Measurements from ENCODE around the gene DNMT3A. TPM values are rescaled to one million over a fixed set of nuclear protein-coding genes. Genes with fewer than 3 reads are reported as not detected.

Gene DNMT3A
- total RNA-seq, 2 donors from 2014 or later, result 17.7 to 24.3 TPM

GRCh38 chr2:25372405-25373268 lies 30.9 kb upstream of the DNMT3A start:
- TF ChIP-seq CTCF (IDR thresholded peaks at IDR 0.05), result no peak

GRCh38 chr2:25371253-25372241 lies 29.8 kb upstream of the DNMT3A start:
- H3K9me3 ChIP-seq, result no peaks in the 10 kb centered on the region
- H3K27me3 ChIP-seq (replicated peaks; ENCODE audit: insufficient read depth), result no peaks in the 10 kb centered on the region
- DNase-seq (ENCODE audit: low spot score) (no peak), ATAC-seq (ENCODE audit: insufficient number of reproducible peaks, low FRiP score, low read depth) (no peak)
- no peaks in the 10 kb centered on the region for H3K36me3 ChIP-seq
- H3K4me3 ChIP-seq, result no peak overlapping the region
- H3K4me1 ChIP-seq (ENCODE audit: control insufficient read depth in 1 of 2, low read depth in 2 of 2), result peaks cover 2 to 4% of the 10 kb centered on the region in 2 donors
- no peak for TF ChIP-seq CTCF (IDR thresholded peaks at IDR 0.05)
- no peak overlapping the region for H3K27ac ChIP-seq

More at GRCh38 chr2:25372405-25373268, 30.9 kb upstream of the DNMT3A start:
- Histone ChIP-seq H3K36me3 (no peaks in the 10 kb centered on the region), H3K4me3 (no peak overlapping the region), H3K4me1 (ENCODE audit: control insufficient read depth in 1 of 2, low read depth in 2 of 2) (peaks cover 10 to 13% of the 10 kb centered on the region in 2 donors), H3K27ac (no peak overlapping the region), H3K9me3 (no peaks in the 10 kb centered on the region), H3K27me3 (replicated peaks; ENCODE audit: insufficient read depth) (no peaks in the 10 kb centered on the region)
- DNase-seq (ENCODE audit: low spot score) (no peak), ATAC-seq (ENCODE audit: insufficient number of reproducible peaks, low FRiP score, low read depth) (no peak)

GRCh38 chr2:25369876-25370275 lies 28.2 kb upstream of the DNMT3A start:
- TF ChIP-seq CTCF (IDR thresholded peaks at IDR 0.05), result no peak
- Histone ChIP-seq H3K4me1 (ENCODE audit: control insufficient read depth in 1 of 2, low read depth in 2 of 2) (no peaks in the 10 kb centered on the region), H3K27me3 (replicated peaks; ENCODE audit: insufficient read depth) (no peaks in the 10 kb centered on the region), H3K36me3 (no peaks in the 10 kb centered on the region), H3K27ac (no peak overlapping the region), H3K9me3 (no peaks in the 10 kb centered on the region), H3K4me3 (no peak overlapping the region)
- ATAC-seq (ENCODE audit: insufficient number of reproducible peaks, low FRiP score, low read depth), result no peak
- DNase-seq (ENCODE audit: low spot score), result no peak

GRCh38 chr2:25369439-25369838 lies 27.7 kb upstream of the DNMT3A start:
- ATAC-seq (ENCODE audit: insufficient number of reproducible peaks, low FRiP score, low read depth) (no peak), DNase-seq (ENCODE audit: low spot score) (no peak)
- no peaks in the 10 kb centered on the region for H3K27me3 ChIP-seq (replicated peaks; ENCODE audit: insufficient read depth)
- H3K9me3 ChIP-seq, result no peaks in the 10 kb centered on the region
- TF ChIP-seq CTCF (IDR thresholded peaks at IDR 0.05), result no peak
- H3K4me1 ChIP-seq (ENCODE audit: control insufficient read depth in 1 of 2, low read depth in 2 of 2), result no peaks in the 10 kb centered on the region
- H3K36me3 ChIP-seq, result no peaks in the 10 kb centered on the region
- H3K27ac ChIP-seq, result no peak overlapping the region
- H3K4me3 ChIP-seq, result no peak overlapping the region

GRCh38 chr2:25368660-25369059 lies 26.9 kb upstream of the DNMT3A start:
- DNase-seq (ENCODE audit: low spot score) (no peak), ATAC-seq (ENCODE audit: insufficient number of reproducible peaks, low FRiP score, low read depth) (no peak)
- H3K27ac ChIP-seq, result no peak overlapping the region

More at GRCh38 chr2:25368660-25369059, 26.9 kb upstream of the DNMT3A start:
- Histone ChIP-seq H3K4me3 (no peak overlapping the region), H3K36me3 (no peaks in the 10 kb centered on the region), H3K9me3 (no peaks in the 10 kb centered on the region), H3K27me3 (replicated peaks; ENCODE audit: insufficient read depth) (no peaks in the 10 kb centered on the region), H3K4me1 (ENCODE audit: control insufficient read depth in 1 of 2, low read depth in 2 of 2) (no peaks in the 10 kb centered on the region)
- no peak for TF ChIP-seq CTCF (IDR thresholded peaks at IDR 0.05)

All from thoracic aorta (tissue), 2 donors.